ENCODE results near the gene TMEM63A.

The TMEM63A gene

GRCh38 chr1:225871359-225872074, 10.7 kb downstream of the TMEM63A start:
- no peak overlapping the region for H3K4me3 ChIP-seq (ENCODE audit: low read length)
- no peak for DNase-seq (ENCODE audit: low read depth)
- TF ChIP-seq, protein P1, sequence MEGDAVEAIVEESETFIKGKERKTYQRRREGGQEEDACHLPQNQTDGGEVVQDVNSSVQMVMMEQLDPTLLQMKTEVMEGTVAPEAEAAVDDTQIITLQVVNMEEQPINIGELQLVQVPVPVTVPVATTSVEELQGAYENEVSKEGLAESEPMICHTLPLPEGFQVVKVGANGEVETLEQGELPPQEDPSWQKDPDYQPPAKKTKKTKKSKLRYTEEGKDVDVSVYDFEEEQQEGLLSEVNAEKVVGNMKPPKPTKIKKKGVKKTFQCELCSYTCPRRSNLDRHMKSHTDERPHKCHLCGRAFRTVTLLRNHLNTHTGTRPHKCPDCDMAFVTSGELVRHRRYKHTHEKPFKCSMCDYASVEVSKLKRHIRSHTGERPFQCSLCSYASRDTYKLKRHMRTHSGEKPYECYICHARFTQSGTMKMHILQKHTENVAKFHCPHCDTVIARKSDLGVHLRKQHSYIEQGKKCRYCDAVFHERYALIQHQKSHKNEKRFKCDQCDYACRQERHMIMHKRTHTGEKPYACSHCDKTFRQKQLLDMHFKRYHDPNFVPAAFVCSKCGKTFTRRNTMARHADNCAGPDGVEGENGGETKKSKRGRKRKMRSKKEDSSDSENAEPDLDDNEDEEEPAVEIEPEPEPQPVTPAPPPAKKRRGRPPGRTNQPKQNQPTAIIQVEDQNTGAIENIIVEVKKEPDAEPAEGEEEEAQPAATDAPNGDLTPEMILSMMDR (conservative IDR thresholded peaks at IDR 0.05; ENCODE audit: low read length) = no peak

- H3K4me3 ChIP-seq (ENCODE audit: low read length) = no peak overlapping the region
- TF ChIP-seq, protein P1 (conservative IDR thresholded peaks at IDR 0.05; ENCODE audit: low read length) = no peak
- DNase-seq (ENCODE audit: low read depth) = no peak
These were observed 11.3 kb downstream of the TMEM63A start for GRCh38 chr1:225870911-225871310.

DNA sequence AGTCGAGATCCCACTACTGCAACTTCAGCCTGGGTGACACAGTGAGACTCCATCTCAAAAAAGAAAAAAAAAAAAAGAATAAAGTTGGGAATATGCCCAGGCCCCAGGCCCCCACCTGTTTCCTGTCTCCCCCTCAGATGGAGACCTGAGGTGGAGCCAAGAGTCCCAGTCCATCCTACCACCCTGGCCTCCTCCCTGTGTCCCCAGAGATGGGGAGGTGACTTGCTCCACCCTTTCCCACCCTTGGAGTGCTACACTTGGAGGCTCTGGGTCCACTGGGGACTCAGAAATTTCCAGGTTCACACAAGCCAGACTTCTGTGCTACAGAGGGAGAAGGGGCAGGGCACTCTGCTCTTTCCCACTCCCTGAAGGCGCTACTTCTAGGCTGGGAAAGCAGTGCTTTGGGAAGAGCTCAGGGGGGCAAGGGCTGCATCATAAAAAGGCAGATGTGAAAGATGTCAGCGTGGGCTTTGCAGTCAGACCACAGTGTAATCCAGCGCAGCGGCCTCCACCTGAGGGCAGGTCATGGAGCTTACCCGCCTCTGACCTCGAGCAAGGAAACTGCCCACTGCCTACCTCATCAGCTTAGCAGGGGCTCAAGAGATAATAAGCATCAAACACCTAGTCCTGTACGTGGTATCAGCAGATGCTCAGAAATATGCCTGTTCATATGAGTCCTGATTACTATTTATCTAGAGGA, 13.4 kb downstream of the TMEM63A start:
- TF ChIP-seq, protein P1 (conservative IDR thresholded peaks at IDR 0.05; ENCODE audit: low read length) = no peak
- no peak for DNase-seq (ENCODE audit: low read depth)

DNA sequence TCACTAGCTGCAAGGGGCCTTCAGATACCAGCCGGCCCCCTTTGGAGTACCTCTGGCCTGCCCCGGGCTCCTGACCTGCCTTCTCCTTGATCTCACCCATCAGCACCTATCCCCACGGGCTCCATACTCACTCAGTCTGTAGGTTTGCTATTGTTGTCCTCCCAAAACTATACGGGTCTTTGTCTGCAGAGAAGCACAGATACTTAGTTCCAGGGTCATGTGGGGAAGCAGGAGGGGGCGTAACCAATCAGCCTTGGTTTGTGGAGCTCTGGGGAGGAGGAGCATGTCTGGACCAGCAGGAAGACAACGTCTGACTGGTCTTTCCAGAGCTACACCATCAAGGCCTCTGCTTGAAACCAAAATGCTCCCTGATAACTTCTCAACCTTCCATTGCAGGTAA, 15.2 kb downstream of the TMEM63A start:
- TF ChIP-seq, protein P1 (conservative IDR thresholded peaks at IDR 0.05; ENCODE audit: low read length) = no peak
- no peak overlapping the region for H3K4me3 ChIP-seq (ENCODE audit: low read length)
- no peak for DNase-seq (ENCODE audit: low read depth)

More for the DNA sequence above, 13.4 kb downstream of the TMEM63A start:
- no peak overlapping the region for H3K4me3 ChIP-seq (ENCODE audit: low read length)

DNA sequence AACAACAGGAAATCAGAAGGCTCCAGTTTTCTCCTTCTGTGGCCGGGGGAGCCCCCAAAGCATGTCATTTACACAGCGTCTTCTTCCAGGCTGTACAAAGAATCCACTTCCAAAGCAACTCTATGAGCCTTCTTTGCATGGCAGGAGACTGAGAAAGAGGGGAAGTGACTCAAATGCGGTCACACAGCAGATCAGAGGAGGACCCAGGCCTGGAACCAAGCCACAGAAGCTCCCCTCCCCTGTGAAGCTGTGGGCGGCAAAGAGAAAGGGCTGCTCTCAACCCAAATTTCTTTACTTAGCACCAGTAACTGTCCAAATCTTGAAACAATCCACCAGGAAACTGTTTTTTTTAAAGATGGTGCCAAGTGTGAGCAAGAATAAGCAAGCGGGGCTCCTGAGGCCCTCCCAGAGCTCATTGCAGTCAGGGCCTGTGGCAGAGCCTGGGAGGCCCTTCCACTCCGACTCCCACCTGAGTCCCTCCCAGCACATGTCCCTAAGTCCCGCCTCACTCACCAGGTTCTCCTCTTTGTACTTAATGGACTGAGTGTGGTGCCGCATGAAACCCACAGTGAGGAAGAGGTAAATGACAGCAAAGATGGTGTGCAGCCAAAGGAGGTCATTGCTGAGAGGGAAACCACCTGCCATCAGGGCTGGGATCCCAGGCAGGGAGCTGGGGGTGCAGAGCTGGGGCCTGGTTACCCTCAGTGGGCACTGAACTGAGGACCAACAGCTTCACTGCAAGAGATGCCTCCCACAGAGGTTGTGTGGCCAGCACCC, 15.9 kb downstream of the TMEM63A start:
- TF ChIP-seq, protein P1 (conservative IDR thresholded peaks at IDR 0.05; ENCODE audit: low read length) = no peak
- no peak overlapping the region for H3K4me3 ChIP-seq (ENCODE audit: low read length)
- DNase-seq (ENCODE audit: low read depth) = peak; percentile 35

GRCh38 chr1:225865514-225865913, 16.7 kb downstream of the TMEM63A start:
- TF ChIP-seq, protein P1 (conservative IDR thresholded peaks at IDR 0.05; ENCODE audit: low read length) = no peak
- DNase-seq (ENCODE audit: low read depth) = no peak
- H3K4me3 ChIP-seq (ENCODE audit: low read length) = no peak overlapping the region

All from AG10803 (cell line).